ENCODE results near the gene WBP1L.

Gene WBP1L

GRCh38 chr10:102761981-102762380 is 18.2 kb downstream of the WBP1L start:
- no peak for DNase-seq

GRCh38 chr10:102762401-102763015 is 18.8 kb downstream of the WBP1L start:
- DNase-seq = no peak

- no peak for DNase-seq
Observed at GRCh38 chr10:102763037-102763607, 19.4 kb downstream of the WBP1L start.

- no peak for DNase-seq
Observed at GRCh38 chr10:102764470-102765161, 20.9 kb downstream of the WBP1L start.

GRCh38 chr10:102765336-102765735 is 21.6 kb downstream of the WBP1L start:
- DNase-seq = no peak

- no peak for DNase-seq
Observed at GRCh38 chr10:102767428-102768160, 23.8 kb downstream of the WBP1L start.

- no peak for DNase-seq
Observed at GRCh38 chr10:102769375-102770107, 25.8 kb downstream of the WBP1L start.

GRCh38 chr10:102770108-102770482 is 26.3 kb downstream of the WBP1L start:
- DNase-seq = no peak

- DNase-seq = no peak
Observed at GRCh38 chr10:102770792-102771191, 27.0 kb downstream of the WBP1L start.

GRCh38 chr10:102773320-102773719 is 29.6 kb downstream of the WBP1L start:
- no peak for DNase-seq

- DNase-seq = no peak
Observed at GRCh38 chr10:102773986-102774385, 30.2 kb downstream of the WBP1L start.

- no peak for DNase-seq
Observed at GRCh38 chr10:102775201-102775934, 31.6 kb downstream of the WBP1L start.

GRCh38 chr10:102775935-102776669 is 32.4 kb downstream of the WBP1L start:
- no peak for DNase-seq

- DNase-seq = no peak
Observed at GRCh38 chr10:102776779-102777456, 33.2 kb downstream of the WBP1L start.

- no peak for DNase-seq
Observed at GRCh38 chr10:102777711-102778453, 34.1 kb downstream of the WBP1L start.

GRCh38 chr10:102778781-102779180 is 35.0 kb downstream of the WBP1L start:
- no peak for DNase-seq

GRCh38 chr10:102779680-102780526 is 36.2 kb downstream of the WBP1L start:
- DNase-seq = no peak

- no peak for DNase-seq
Observed at GRCh38 chr10:102780527-102780808, 36.7 kb downstream of the WBP1L start.

- DNase-seq = no peak
Observed at GRCh38 chr10:102781090-102781920, 37.6 kb downstream of the WBP1L start.
